GM18519 (cell line): ENCODE measurements around the gene CDK5RAP1.
"Not testable (repeated sequence)": the region's sequence is repeated elsewhere in the genome, so short reads cannot be mapped to it uniquely, and the experiment has no call there.

Experiments
- ATAC-seq: cut with Tn5 transposase; IDR thresholded peaks from one replicate; pipeline ENCODE4 v1.9.1; 2021; ENCODE audit warnings: mild to moderate bottlenecking, moderate library complexity; ENCODE audit not compliant: unreplicated experiment, low FRiP score

Gene CDK5RAP1

GRCh38 chr20:33389326-33389725 lies 12.0 kb downstream of the CDK5RAP1 start:
- ATAC-seq, result not testable (repeated sequence)

GRCh38 chr20:33388268-33388667 lies 13.1 kb downstream of the CDK5RAP1 start:
- no peak for ATAC-seq

GRCh38 chr20:33387177-33387576 lies 14.1 kb downstream of the CDK5RAP1 start:
- ATAC-seq, result no peak

- no peak for ATAC-seq
Observed at GRCh38 chr20:33386673-33387072, 14.6 kb downstream of the CDK5RAP1 start.

GRCh38 chr20:33377366-33377765 lies 24.0 kb downstream of the CDK5RAP1 start:
- ATAC-seq, result no peak

- no peak for ATAC-seq
Observed at GRCh38 chr20:33373735-33374605, 27.3 kb downstream of the CDK5RAP1 start.

GRCh38 chr20:33372993-33373441 lies 28.3 kb downstream of the CDK5RAP1 start:
- no peak for ATAC-seq

- no peak for ATAC-seq
Observed at GRCh38 chr20:33370291-33370690, 31.0 kb downstream of the CDK5RAP1 start.

GRCh38 chr20:33362898-33363297 lies 38.4 kb downstream of the CDK5RAP1 start:
- no peak for ATAC-seq

- ATAC-seq, result no peak
Observed at GRCh38 chr20:33359399-33360261, 41.7 kb downstream of the CDK5RAP1 start.

GRCh38 chr20:33353013-33353402 lies 48.3 kb downstream of the CDK5RAP1 start:
- ATAC-seq, result no peak

- no peak for ATAC-seq
Observed at GRCh38 chr20:33352258-33353012, 48.9 kb downstream of the CDK5RAP1 start.

GRCh38 chr20:33351696-33352095 lies 49.6 kb downstream of the CDK5RAP1 start:
- no peak for ATAC-seq

- no peak for ATAC-seq
Observed at GRCh38 chr20:33349493-33349892, 51.8 kb downstream of the CDK5RAP1 start.

- ATAC-seq, result no peak
Observed at GRCh38 chr20:33348136-33348937, 53.0 kb downstream of the CDK5RAP1 start.

GRCh38 chr20:33345342-33345741 lies 56.0 kb downstream of the CDK5RAP1 start:
- ATAC-seq, result no peak

- ATAC-seq, result no peak
Observed at GRCh38 chr20:33343521-33343920, 57.8 kb downstream of the CDK5RAP1 start.

GRCh38 chr20:33339515-33340058 lies 61.7 kb downstream of the CDK5RAP1 start:
- no peak for ATAC-seq

GRCh38 chr20:33338467-33339258 lies 62.7 kb downstream of the CDK5RAP1 start:
- no peak for ATAC-seq
